GM19463 (cell line): ENCODE measurements around the gene SNX14.
A peak's percentile ranks its signal among the peaks of the same experiment; 100 is the strongest.

ENCODE experiments used
- ATAC-seq: cut with Tn5 transposase; IDR thresholded peaks from one replicate; pipeline ENCODE4 v1.9.1; 2021; ENCODE audit warnings: mild to moderate bottlenecking, moderate library complexity; ENCODE audit not compliant: unreplicated experiment

SNX14 gene

GRCh38 chr6:85506441-85507093 lies 87.1 kb downstream of the SNX14 start:
- ATAC-seq: no peak

GRCh38 chr6:85498596-85499258 lies 94.9 kb downstream of the SNX14 start:
- no peak for ATAC-seq

DNA sequence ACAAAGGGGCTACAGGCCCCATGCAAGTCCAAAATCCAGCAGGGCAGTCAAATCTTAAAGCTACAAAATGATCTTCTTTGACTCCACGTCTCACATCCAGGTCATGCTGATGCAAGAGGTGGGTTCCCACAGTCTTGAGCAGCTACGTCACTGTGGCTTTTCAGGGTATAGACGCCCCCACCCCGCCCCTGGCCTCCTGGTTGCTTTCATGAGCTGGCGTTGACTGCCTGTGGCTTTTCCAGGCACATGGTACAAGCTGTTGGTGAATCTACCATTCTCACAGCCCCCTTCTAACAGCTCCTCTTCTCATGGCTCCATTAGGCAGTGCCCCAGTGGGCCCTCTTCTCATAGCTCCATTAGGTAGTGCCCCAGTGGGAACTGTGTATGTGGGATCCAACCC lies 96.8 kb downstream of the SNX14 start:
- no peak for ATAC-seq

DNA sequence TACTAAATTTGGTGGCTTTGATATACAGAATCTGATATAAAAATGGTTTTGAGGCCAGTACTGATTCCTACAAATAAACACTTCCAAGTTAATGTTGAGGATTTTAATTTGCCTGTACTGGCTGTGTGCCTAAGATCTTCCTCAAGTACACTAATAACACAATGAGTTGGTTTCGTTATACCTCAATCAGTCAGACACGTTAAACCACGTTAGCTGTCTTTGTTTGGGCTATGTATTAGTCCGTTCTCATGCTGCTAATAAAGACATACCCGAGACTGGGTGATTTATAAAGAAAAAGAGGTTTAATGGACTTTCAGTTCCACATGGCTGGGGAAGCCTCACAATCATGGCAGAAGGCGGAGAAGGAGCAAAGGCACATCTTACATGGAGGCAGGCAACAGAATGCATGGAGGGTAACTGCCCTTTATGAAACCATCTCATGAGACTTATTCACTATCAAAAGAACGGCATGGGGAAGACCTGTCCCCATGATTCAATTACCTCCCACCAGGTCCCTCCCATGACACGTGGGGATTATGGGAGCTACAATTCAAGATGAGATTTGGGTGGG lies 97.6 kb downstream of the SNX14 start:
- ATAC-seq: no peak

- ATAC-seq: no peak
Observed at GRCh38 chr6:85494547-85495536, 98.8 kb downstream of the SNX14 start.

DNA sequence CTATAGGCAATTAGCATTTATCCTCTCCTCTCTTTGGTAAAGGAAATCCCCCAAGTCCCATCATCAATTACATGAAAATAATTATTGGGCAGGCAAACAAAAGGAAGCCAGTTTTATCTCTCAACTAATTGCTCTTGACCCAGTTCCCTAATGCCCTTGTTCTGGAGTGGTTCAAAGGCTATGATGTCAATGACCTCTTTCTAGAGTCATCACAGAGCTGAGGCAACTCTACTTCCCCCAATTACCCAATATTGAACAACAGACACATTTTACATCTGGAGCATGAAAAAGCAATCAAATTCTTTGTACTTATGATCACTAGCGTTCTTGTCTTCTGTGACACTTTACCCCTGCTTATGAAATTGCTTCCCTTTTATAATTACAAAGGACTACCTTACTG lies 100.3 kb downstream of the SNX14 start:
- ATAC-seq: no peak

DNA sequence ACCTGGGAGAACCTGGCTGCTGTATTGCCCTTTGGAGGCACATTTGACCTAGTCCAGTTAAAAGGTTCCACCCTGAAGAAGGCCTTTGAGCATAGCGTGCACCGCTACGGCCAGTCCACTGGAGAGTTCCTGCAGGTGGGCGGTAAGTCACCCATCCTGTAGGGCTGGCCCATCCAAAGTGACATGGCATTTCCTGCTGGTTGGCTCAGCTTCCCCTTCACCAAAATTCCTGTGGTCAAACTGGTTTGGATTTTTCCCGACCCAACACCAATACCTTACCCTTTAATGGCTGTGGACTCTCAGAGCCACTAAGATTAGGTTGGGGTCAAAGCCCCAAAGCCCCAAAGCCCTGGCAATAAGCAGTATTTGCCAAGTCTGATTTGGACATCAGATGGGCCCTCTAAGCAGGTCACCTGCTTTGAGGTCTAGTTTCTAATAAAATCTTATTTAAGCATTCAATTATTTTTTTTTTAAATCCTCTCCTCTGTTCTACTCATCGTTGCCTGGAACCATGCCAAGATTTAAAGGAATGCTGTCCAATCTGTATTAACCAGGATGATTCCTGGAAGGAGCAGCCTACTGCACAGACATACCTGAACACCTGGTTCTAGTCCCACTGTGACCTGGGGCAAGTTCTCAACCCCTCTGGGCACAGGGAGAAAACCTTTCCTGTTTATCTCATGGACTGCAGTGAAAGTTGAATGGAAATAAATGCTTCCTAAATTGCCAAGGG lies 103.0 kb downstream of the SNX14 start:
- no peak for ATAC-seq

- ATAC-seq: no peak
Observed at GRCh38 chr6:85484948-85485347, 108.7 kb downstream of the SNX14 start.

- no peak for ATAC-seq
Observed at GRCh38 chr6:85483846-85484245, 109.8 kb downstream of the SNX14 start.

- ATAC-seq: peak; percentile 90
Observed at GRCh38 chr6:85482905-85483700, 110.6 kb downstream of the SNX14 start.

- no peak for ATAC-seq
Observed at GRCh38 chr6:85482206-85482904, 111.3 kb downstream of the SNX14 start.

- ATAC-seq: no peak
Observed at GRCh38 chr6:85479208-85479607, 114.5 kb downstream of the SNX14 start.

DNA sequence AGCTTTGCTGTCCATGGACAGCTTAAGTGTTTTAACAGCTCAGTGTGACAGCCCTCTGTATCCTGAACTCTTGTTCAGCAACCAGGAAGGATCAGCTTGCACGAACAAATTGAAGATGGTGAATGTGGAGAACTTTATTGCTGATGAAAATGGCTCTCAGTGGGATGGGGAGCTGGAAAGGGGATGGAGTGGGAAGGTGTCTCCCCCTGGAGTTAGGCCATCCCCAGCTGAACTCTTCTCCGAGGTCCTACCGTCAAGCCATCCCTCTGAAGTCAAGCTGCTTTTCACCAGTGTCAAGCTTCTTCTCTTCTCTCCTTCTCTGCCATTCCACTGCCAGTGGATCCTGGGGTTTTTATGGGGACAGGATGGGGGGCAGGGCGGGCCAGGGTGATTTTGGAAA lies 117.1 kb downstream of the SNX14 start:
- ATAC-seq: no peak

- no peak for ATAC-seq
Observed at GRCh38 chr6:85473748-85474147, 119.9 kb downstream of the SNX14 start.

DNA sequence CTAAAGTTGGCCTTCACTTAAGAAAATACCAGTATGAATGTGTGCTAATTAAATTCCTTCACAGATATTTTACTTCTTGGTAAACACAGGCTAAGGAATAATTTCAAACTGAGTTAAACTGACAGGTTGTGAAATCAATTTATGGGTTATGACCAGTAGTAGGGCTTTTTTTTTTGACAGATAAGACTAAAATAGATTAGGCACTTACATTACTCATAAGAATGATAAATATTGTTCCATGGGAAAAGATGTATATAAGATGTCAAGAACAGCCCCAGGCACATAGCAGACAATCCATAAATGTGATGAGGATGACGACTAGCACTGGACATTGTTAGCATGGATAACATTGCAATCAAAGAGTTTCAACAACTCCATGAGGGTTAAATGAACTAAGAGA lies 120.9 kb downstream of the SNX14 start:
- no peak for ATAC-seq

DNA sequence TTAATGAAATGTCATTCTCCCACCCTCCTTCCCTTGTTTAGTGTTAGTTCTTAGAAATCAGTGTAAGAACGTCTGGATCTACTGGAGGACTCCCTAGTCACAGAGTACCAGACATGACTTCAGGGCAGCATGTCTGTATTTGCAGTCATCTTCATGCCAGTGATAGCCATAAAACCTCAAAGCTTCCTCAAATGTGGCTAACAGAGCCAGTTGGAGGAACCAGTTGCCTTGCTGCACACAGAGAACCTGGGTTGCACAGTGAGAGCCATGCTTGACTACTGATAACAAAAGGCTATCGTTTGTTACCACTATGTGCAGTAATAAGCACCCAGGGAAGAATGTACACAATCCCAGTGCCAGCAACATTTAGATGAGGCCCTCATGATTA lies 123.6 kb downstream of the SNX14 start:
- no peak for ATAC-seq

DNA sequence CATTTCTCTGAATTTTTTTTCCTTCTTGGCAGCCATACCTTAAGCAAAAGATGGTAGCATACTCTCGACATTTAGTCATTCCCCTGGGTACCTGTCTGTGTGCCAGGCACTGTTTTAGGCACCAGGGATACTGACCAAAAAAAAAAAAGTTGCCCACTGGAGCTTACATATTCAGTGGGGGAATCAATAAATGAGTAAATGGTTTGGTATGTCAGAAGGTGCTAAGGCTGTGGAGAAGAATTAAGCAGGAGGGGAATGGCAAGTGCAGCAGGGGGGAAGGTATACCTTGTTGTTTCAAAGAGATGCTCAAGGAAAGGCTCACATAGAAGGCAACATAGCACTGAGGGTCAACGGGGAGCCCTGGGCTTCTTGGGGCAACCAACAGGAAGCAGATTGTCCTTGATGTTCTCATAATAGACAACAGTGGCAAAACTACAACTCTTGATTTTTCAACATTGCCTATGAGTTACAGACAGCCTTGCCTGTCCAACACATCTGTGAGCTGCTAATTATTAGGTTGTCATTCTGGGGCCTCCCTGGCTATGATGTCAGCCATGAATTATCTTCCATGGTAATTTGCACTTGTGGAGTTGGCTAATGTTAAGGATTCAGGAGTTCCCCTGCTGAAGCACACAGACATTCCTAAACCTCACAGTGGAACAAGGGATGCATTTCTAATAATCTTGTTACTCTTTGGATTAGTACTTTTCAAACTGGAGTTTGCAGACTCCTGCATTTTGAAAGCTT lies 124.2 kb downstream of the SNX14 start:
- no peak for ATAC-seq

DNA sequence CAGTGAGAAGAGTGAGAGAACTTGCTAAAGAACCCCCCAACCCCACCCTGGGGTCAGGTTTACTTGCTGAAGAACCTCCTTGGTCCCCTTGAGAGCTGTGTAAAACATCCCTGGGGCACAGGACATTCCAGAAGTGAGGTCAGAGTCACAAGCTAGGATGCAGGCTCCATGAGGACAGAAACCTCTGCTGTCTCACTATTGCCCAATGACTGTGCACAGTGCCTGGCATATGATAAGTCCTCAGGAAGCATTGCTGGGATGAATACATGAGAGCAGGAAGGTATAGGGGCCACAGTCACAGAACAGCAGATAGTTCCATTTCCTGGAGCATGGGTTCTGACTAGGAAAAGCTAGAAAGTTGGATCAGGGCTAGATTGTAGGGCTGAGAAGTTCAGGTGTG lies 125.3 kb downstream of the SNX14 start:
- ATAC-seq: no peak

DNA sequence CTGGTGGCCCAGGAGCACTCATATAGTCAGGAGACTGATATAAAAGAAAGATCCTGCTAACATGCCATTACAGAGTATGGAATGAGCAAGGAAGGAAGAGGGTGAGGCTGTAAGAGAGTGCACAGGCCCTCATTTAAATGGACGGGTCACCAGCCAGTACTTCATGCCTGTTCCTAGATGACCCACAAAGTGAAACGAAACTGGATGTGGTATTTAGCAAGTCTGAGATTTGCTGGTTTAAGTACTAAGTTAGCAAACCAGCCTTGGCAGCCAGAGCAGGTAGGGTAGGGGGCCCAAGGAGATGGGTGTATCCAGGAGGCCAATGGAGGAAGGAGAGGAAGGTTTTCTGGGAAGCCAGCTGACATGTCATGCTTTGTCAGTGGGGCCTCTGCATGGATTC lies 127.9 kb downstream of the SNX14 start:
- ATAC-seq: peak; percentile 40
